HG03520 (cell line): ENCODE results near the gene DHX8.

Source experiments
- ATAC-seq: cut with Tn5 transposase; IDR thresholded peaks from one replicate; pipeline ENCODE4 v1.9.1; 2021; ENCODE audit warnings: mild to moderate bottlenecking, moderate library complexity; ENCODE audit not compliant: unreplicated experiment

DHX8 gene

GRCh38 chr17:43517615-43518386, 34.0 kb downstream of the DHX8 start:
- ATAC-seq, result no peak

GRCh38 chr17:43521389-43521788, 37.6 kb downstream of the DHX8 start:
- ATAC-seq, result no peak

GRCh38 chr17:43524945-43525575, 41.3 kb downstream of the DHX8 start:
- ATAC-seq, result no peak

- ATAC-seq, result no peak
Observed at GRCh38 chr17:43526886-43527648, 43.3 kb downstream of the DHX8 start.

- no peak for ATAC-seq
Observed at GRCh38 chr17:43528319-43528987, 44.7 kb downstream of the DHX8 start.

GRCh38 chr17:43528988-43529814, 45.4 kb downstream of the DHX8 start:
- no peak for ATAC-seq

GRCh38 chr17:43529947-43530287, 46.1 kb downstream of the DHX8 start:
- ATAC-seq, result no peak

GRCh38 chr17:43530288-43531081, 46.7 kb downstream of the DHX8 start:
- no peak for ATAC-seq

- ATAC-seq, result no peak
Observed at GRCh38 chr17:43531082-43531378, 47.3 kb downstream of the DHX8 start.

- ATAC-seq, result no peak
Observed at GRCh38 chr17:43531955-43532354, 48.2 kb downstream of the DHX8 start.

GRCh38 chr17:43532581-43532980, 48.8 kb downstream of the DHX8 start:
- no peak for ATAC-seq

GRCh38 chr17:43533699-43534098, 49.9 kb downstream of the DHX8 start:
- ATAC-seq, result no peak

- ATAC-seq, result no peak
Observed at GRCh38 chr17:43534909-43535308, 51.1 kb downstream of the DHX8 start.

GRCh38 chr17:43536236-43536992, 52.6 kb downstream of the DHX8 start:
- ATAC-seq, result no peak

GRCh38 chr17:43540821-43541674, 57.3 kb downstream of the DHX8 start:
- ATAC-seq, result no peak

GRCh38 chr17:43542859-43543258, 59.1 kb downstream of the DHX8 start:
- no peak for ATAC-seq

GRCh38 chr17:43543300-43543699, 59.5 kb downstream of the DHX8 start:
- ATAC-seq, result no peak
